NCI-H446 treated with DMSO at 0.1 percent for 48 hours (cell line): ENCODE measurements around the gene KDR.

Experiments used
- DNase-seq: peaks from one replicate; lab custom pipeline; 2025; lab: John Stamatoyannopoulos, UW

KDR gene

GRCh38 chr4:55029821-55030503 lies 95.4 kb downstream of the KDR start:
- no peak for DNase-seq

GRCh38 chr4:55029321-55029720 lies 96.1 kb downstream of the KDR start:
- DNase-seq, result no peak
